Effector memory CD8-positive, alpha-beta T cell (primary cell): Measurements from ENCODE around the gene ZFAND5.

Source experiments
- ATAC-seq: fragments of 150-1000 bp; cut with Tn5 transposase; replicated peaks from 2 replicates; pipeline ENCODE4 v1.10.0; 2021; ENCODE audit warnings: mild to moderate bottlenecking, moderate library complexity
- DNase-seq, 3 experiments: peaks; one replicate each; pipeline ENCODE4 v3.0.0; 2021
- H3K27ac Mint-ChIP-seq, 2 donors: one replicate each; pipeline ENCODE4 v1.8.0; 2022; ENCODE audit warnings: mild to moderate bottlenecking in 2 of 2, mixed read lengths in 2 of 2, moderate library complexity in 2 of 2
- H3K27me3 Mint-ChIP-seq, 2 donors: one replicate each; pipeline ENCODE4 v1.8.0; 2022; ENCODE audit warnings: mixed read lengths in 2 of 2
- H3K36me3 Mint-ChIP-seq: one replicate; pipeline ENCODE4 v1.8.0; 2022; ENCODE audit warnings: mild to moderate bottlenecking, moderate library complexity, mixed read lengths; ENCODE audit not compliant: insufficient read depth
- H3K4me1 Mint-ChIP-seq, 2 donors: one replicate each; pipeline ENCODE4 v1.8.0; 2022; ENCODE audit warnings: low read depth in 2 of 2, mixed read lengths in 2 of 2
- H3K4me3 Mint-ChIP-seq, 2 donors: one replicate each; pipeline ENCODE4 v1.8.0; 2022; ENCODE audit warnings: mild to moderate bottlenecking in 2 of 2, mixed read lengths in 2 of 2, moderate library complexity in 2 of 2
- H3K9me3 Mint-ChIP-seq, 2 donors: one replicate each; pipeline ENCODE4 v1.8.0; 2022; ENCODE audit warnings: mixed read lengths in 2 of 2

Gene ZFAND5

GRCh38 chr9:72384710-72385485 is 19.9 kb upstream of the ZFAND5 start:
- no peak for DNase-seq
- ATAC-seq, result no peak
- Mint-ChIP-seq H3K4me3 (no peak overlapping the region), H3K9me3 (no peaks in the 10 kb centered on the region), H3K27me3 (peaks cover 0 to 18% of the 10 kb centered on the region in 2 donors), H3K36me3 (no peaks in the 10 kb centered on the region), H3K27ac (peak overlapping the region in 1 of 2 donors; percentile 10), H3K4me1 (no peaks in the 10 kb centered on the region)

GRCh38 chr9:72383978-72384709 is 19.1 kb upstream of the ZFAND5 start:
- no peak for ATAC-seq
- H3K27ac Mint-ChIP-seq, result no peak overlapping the region
- H3K9me3 Mint-ChIP-seq, result no peaks in the 10 kb centered on the region
- H3K27me3 Mint-ChIP-seq, result peaks cover 0 to 18% of the 10 kb centered on the region in 2 donors
- no peaks in the 10 kb centered on the region for H3K36me3 Mint-ChIP-seq
- H3K4me1 Mint-ChIP-seq, result no peaks in the 10 kb centered on the region
- DNase-seq, result no peak
- no peak overlapping the region for H3K4me3 Mint-ChIP-seq

GRCh38 chr9:72382405-72382804 is 17.4 kb upstream of the ZFAND5 start:
- no peak for ATAC-seq
- DNase-seq, result no peak
- no peak overlapping the region for H3K27ac Mint-ChIP-seq

GRCh38 chr9:72377041-72377440 is 12.0 kb upstream of the ZFAND5 start:
- H3K4me3 Mint-ChIP-seq, result no peak overlapping the region
- no peaks in the 10 kb centered on the region for H3K4me1 Mint-ChIP-seq
- H3K36me3 Mint-ChIP-seq, result no peaks in the 10 kb centered on the region
- H3K27me3 Mint-ChIP-seq, result peaks cover 11 to 14% of the 10 kb centered on the region in 2 donors
- H3K27ac Mint-ChIP-seq, result no peak overlapping the region
- DNase-seq (no peak), ATAC-seq (no peak)
- no peaks in the 10 kb centered on the region for H3K9me3 Mint-ChIP-seq

More at GRCh38 chr9:72382405-72382804, 17.4 kb upstream of the ZFAND5 start:
- Mint-ChIP-seq H3K4me1 (no peaks in the 10 kb centered on the region), H3K4me3 (no peak overlapping the region), H3K9me3 (no peaks in the 10 kb centered on the region), H3K36me3 (no peaks in the 10 kb centered on the region), H3K27me3 (peaks cover 0 to 19% of the 10 kb centered on the region in 2 donors)

GRCh38 chr9:72371151-72371550 is 6.1 kb upstream of the ZFAND5 start:
- no peak overlapping the region for H3K27ac Mint-ChIP-seq
- H3K4me3 Mint-ChIP-seq, result no peak overlapping the region
- ATAC-seq (no peak), DNase-seq (no peak)
- no peaks in the 10 kb centered on the region for H3K9me3 Mint-ChIP-seq
- no peaks in the 10 kb centered on the region for H3K4me1 Mint-ChIP-seq
- H3K36me3 Mint-ChIP-seq, result no peaks in the 10 kb centered on the region
- peaks cover 0 to 11% of the 10 kb centered on the region in 2 donors for H3K27me3 Mint-ChIP-seq

GRCh38 chr9:72365525-72366256 is 683 bp upstream of the ZFAND5 start:
- Mint-ChIP-seq H3K4me1 (peaks cover 21 to 38% of the 10 kb centered on the region in 2 donors), H3K9me3 (no peaks in the 10 kb centered on the region), H3K27me3 (no peaks in the 10 kb centered on the region), H3K27ac (peak overlapping the region; percentile 96 to 99), H3K4me3 (peak overlapping the region; percentile 94), H3K36me3 (peaks cover 30% of the 10 kb centered on the region)
- DNase-seq (peak; percentile 44 to 54 (median 47)), ATAC-seq (peak; percentile 31)

- no peaks in the 10 kb centered on the region for H3K9me3 Mint-ChIP-seq
- peak overlapping the region; percentile 96 to 99 for H3K27ac Mint-ChIP-seq
- peaks cover 46% of the 10 kb centered on the region for H3K36me3 Mint-ChIP-seq
- H3K4me1 Mint-ChIP-seq, result peaks cover 32 to 51% of the 10 kb centered on the region in 2 donors
- peak overlapping the region; percentile 94 for H3K4me3 Mint-ChIP-seq
- ATAC-seq (peak; percentile 51), DNase-seq (peak; percentile 51 to 64 (median 60))
- no peaks in the 10 kb centered on the region for H3K27me3 Mint-ChIP-seq
These were observed 915 bp downstream of the ZFAND5 start for GRCh38 chr9:72363908-72364678.

GRCh38 chr9:72363236-72363635 is 1.8 kb downstream of the ZFAND5 start:
- no peaks in the 10 kb centered on the region for H3K27me3 Mint-ChIP-seq
- no peaks in the 10 kb centered on the region for H3K9me3 Mint-ChIP-seq
- peaks cover 54% of the 10 kb centered on the region for H3K36me3 Mint-ChIP-seq
- peak overlapping the region; percentile 94 for H3K4me3 Mint-ChIP-seq
- H3K4me1 Mint-ChIP-seq, result peaks cover 35 to 56% of the 10 kb centered on the region in 2 donors
- DNase-seq (no peak), ATAC-seq (no peak)
- peak overlapping the region; percentile 96 to 99 for H3K27ac Mint-ChIP-seq

- Mint-ChIP-seq H3K27ac (peak overlapping the region; percentile 96 to 99), H3K27me3 (no peaks in the 10 kb centered on the region), H3K4me3 (peak overlapping the region; percentile 94), H3K9me3 (no peaks in the 10 kb centered on the region), H3K4me1 (peaks cover 38 to 60% of the 10 kb centered on the region in 2 donors), H3K36me3 (peaks cover 59% of the 10 kb centered on the region)
- peak in 2 of 3 experiments; percentile 5 to 17 for DNase-seq
- ATAC-seq, result no peak
These were observed 2.3 kb downstream of the ZFAND5 start for GRCh38 chr9:72362680-72363139.

GRCh38 chr9:72362118-72362531 is 2.9 kb downstream of the ZFAND5 start:
- Mint-ChIP-seq H3K4me1 (peaks cover 38 to 66% of the 10 kb centered on the region in 2 donors), H3K27me3 (no peaks in the 10 kb centered on the region), H3K4me3 (peak overlapping the region; percentile 94), H3K36me3 (peaks cover 65% of the 10 kb centered on the region), H3K27ac (peak overlapping the region in 1 of 2 donors; percentile 96), H3K9me3 (no peaks in the 10 kb centered on the region)
- ATAC-seq, result no peak
- no peak for DNase-seq

GRCh38 chr9:72361217-72361616 is 3.8 kb downstream of the ZFAND5 start:
- Mint-ChIP-seq H3K4me1 (peaks cover 40 to 71% of the 10 kb centered on the region in 2 donors), H3K36me3 (peaks cover 74% of the 10 kb centered on the region), H3K4me3 (peak overlapping the region in 1 of 2 donors; percentile 6), H3K27ac (peak overlapping the region in 1 of 2 donors; percentile 56), H3K9me3 (no peaks in the 10 kb centered on the region), H3K27me3 (no peaks in the 10 kb centered on the region)
- no peak for ATAC-seq
- DNase-seq, result no peak

GRCh38 chr9:72360324-72360723 is 4.7 kb downstream of the ZFAND5 start:
- Mint-ChIP-seq H3K27me3 (no peaks in the 10 kb centered on the region), H3K4me3 (peak overlapping the region in 1 of 2 donors; percentile 6), H3K27ac (peak overlapping the region; percentile 10 to 56), H3K4me1 (peaks cover 34 to 64% of the 10 kb centered on the region in 2 donors), H3K9me3 (no peaks in the 10 kb centered on the region), H3K36me3 (peaks cover 76% of the 10 kb centered on the region)
- ATAC-seq (no peak), DNase-seq (no peak)
